Measurements from ENCODE around the gene AKAP6. TPM values are rescaled to one million over a fixed set of nuclear protein-coding genes. Genes with fewer than 3 reads are reported as not detected.
"Not testable (repeated sequence)": the region's sequence is repeated elsewhere in the genome, so short reads cannot be mapped to it uniquely, and the experiment has no call there.

Gene AKAP6
- total RNA-seq, 1 experiment from 2014 or later, result 2.6 TPM

GRCh38 chr14:32565256-32565655 lies 236.2 kb downstream of the AKAP6 start:
- in situ Hi-C loops (cut with HindIII; ENCODE audit: low pct_unique_long_range_greater_than_20kb, low sequenced_read_pairs), result no loop called here
- DNase-seq (ENCODE audit: low read depth, low spot score), result no peak

- no peak for DNase-seq (ENCODE audit: low read depth, low spot score)
Observed at GRCh38 chr14:32567543-32568384, 238.7 kb downstream of the AKAP6 start.

GRCh38 chr14:32571551-32571950 lies 242.5 kb downstream of the AKAP6 start:
- no peak for DNase-seq (ENCODE audit: low read depth, low spot score)
- in situ Hi-C loops (cut with HindIII; ENCODE audit: low pct_unique_long_range_greater_than_20kb, low sequenced_read_pairs), result no loop called here

More at GRCh38 chr14:32567543-32568384, 238.7 kb downstream of the AKAP6 start:
- in situ Hi-C loops (cut with HindIII; ENCODE audit: low pct_unique_long_range_greater_than_20kb, low sequenced_read_pairs), result no loop called here

GRCh38 chr14:32571995-32572866 lies 243.1 kb downstream of the AKAP6 start:
- in situ Hi-C loops (cut with HindIII; ENCODE audit: low pct_unique_long_range_greater_than_20kb, low sequenced_read_pairs), result no loop called here
- DNase-seq (ENCODE audit: low read depth, low spot score), result no peak

- in situ Hi-C loops (cut with HindIII; ENCODE audit: low pct_unique_long_range_greater_than_20kb, low sequenced_read_pairs), result no loop called here
- DNase-seq (ENCODE audit: low read depth, low spot score), result no peak
Observed at GRCh38 chr14:32572867-32573150, 243.7 kb downstream of the AKAP6 start.

GRCh38 chr14:32574269-32574668 lies 245.2 kb downstream of the AKAP6 start:
- in situ Hi-C loops (cut with HindIII; ENCODE audit: low pct_unique_long_range_greater_than_20kb, low sequenced_read_pairs), result no loop called here
- DNase-seq (ENCODE audit: low read depth, low spot score), result no peak

GRCh38 chr14:32576088-32576795 lies 247.1 kb downstream of the AKAP6 start:
- DNase-seq (ENCODE audit: low read depth, low spot score), result peak; percentile 67
- in situ Hi-C loops (cut with HindIII; ENCODE audit: low pct_unique_long_range_greater_than_20kb, low sequenced_read_pairs), result loop anchor here (25.0 kb wide), 2 partner anchors 336 to 1736 kb away; no protein-coding TSS in a partner anchor

GRCh38 chr14:32576977-32577376 lies 247.9 kb downstream of the AKAP6 start:
- in situ Hi-C loops (cut with HindIII; ENCODE audit: low pct_unique_long_range_greater_than_20kb, low sequenced_read_pairs), result loop anchor here (25.0 kb wide), 2 partner anchors 335 to 1735 kb away; no protein-coding TSS in a partner anchor
- no peak for DNase-seq (ENCODE audit: low read depth, low spot score)

GRCh38 chr14:32578181-32578580 lies 249.1 kb downstream of the AKAP6 start:
- in situ Hi-C loops (cut with HindIII; ENCODE audit: low pct_unique_long_range_greater_than_20kb, low sequenced_read_pairs), result loop anchor here (25.0 kb wide), 2 partner anchors 334 to 1734 kb away; no protein-coding TSS in a partner anchor

GRCh38 chr14:32583427-32583826 lies 254.3 kb downstream of the AKAP6 start:
- DNase-seq (ENCODE audit: low read depth, low spot score), result not testable (repeated sequence)
- in situ Hi-C loops (cut with HindIII; ENCODE audit: low pct_unique_long_range_greater_than_20kb, low sequenced_read_pairs), result loop anchor here (25.0 kb wide), 2 partner anchors 329 to 1729 kb away; no protein-coding TSS in a partner anchor

More at GRCh38 chr14:32578181-32578580, 249.1 kb downstream of the AKAP6 start:
- DNase-seq (ENCODE audit: low read depth, low spot score), result no peak

- no peak for DNase-seq (ENCODE audit: low read depth, low spot score)
- in situ Hi-C loops (cut with HindIII; ENCODE audit: low pct_unique_long_range_greater_than_20kb, low sequenced_read_pairs), result loop anchor here (25.0 kb wide), 2 partner anchors 328 to 1728 kb away; no protein-coding TSS in a partner anchor
Observed at GRCh38 chr14:32584079-32584478, 255.0 kb downstream of the AKAP6 start.

- DNase-seq (ENCODE audit: low read depth, low spot score), result peak; percentile 5
- in situ Hi-C loops (cut with HindIII; ENCODE audit: low pct_unique_long_range_greater_than_20kb, low sequenced_read_pairs), result loop anchor here (25.0 kb wide), 2 partner anchors 325 to 1725 kb away; no protein-coding TSS in a partner anchor
Observed at GRCh38 chr14:32587461-32587860, 258.4 kb downstream of the AKAP6 start.

GRCh38 chr14:32588448-32589320 lies 259.6 kb downstream of the AKAP6 start:
- DNase-seq (ENCODE audit: low read depth, low spot score), result peak; percentile 61
- in situ Hi-C loops (cut with HindIII; ENCODE audit: low pct_unique_long_range_greater_than_20kb, low sequenced_read_pairs), result loop anchor here (25.0 kb wide), 2 partner anchors 324 to 1724 kb away; no protein-coding TSS in a partner anchor

- no peak for DNase-seq (ENCODE audit: low read depth, low spot score)
- in situ Hi-C loops (cut with HindIII; ENCODE audit: low pct_unique_long_range_greater_than_20kb, low sequenced_read_pairs), result loop anchor here (25.0 kb wide), 2 partner anchors 322 to 1722 kb away; no protein-coding TSS in a partner anchor
Observed at GRCh38 chr14:32590157-32590556, 261.1 kb downstream of the AKAP6 start.

- in situ Hi-C loops (cut with HindIII; ENCODE audit: low pct_unique_long_range_greater_than_20kb, low sequenced_read_pairs), result loop anchor here (25.0 kb wide), 2 partner anchors 319 to 1719 kb away; no protein-coding TSS in a partner anchor
Observed at GRCh38 chr14:32593290-32593942, 264.3 kb downstream of the AKAP6 start.

GRCh38 chr14:32594766-32595165 lies 265.7 kb downstream of the AKAP6 start:
- in situ Hi-C loops (cut with HindIII; ENCODE audit: low pct_unique_long_range_greater_than_20kb, low sequenced_read_pairs), result loop anchor here (25.0 kb wide), 2 partner anchors 318 to 1718 kb away; no protein-coding TSS in a partner anchor
- DNase-seq (ENCODE audit: low read depth, low spot score), result no peak

More at GRCh38 chr14:32593290-32593942, 264.3 kb downstream of the AKAP6 start:
- no peak for DNase-seq (ENCODE audit: low read depth, low spot score)
